ENCODE results near the gene USP34.

Gene USP34

GRCh38 chr2:61257446-61257845 lies 213.4 kb downstream of the USP34 start:
- Histone ChIP-seq H3K4me3 (ENCODE audit: insufficient read length, low read depth) (no peak overlapping the region), H3K36me3 (ENCODE audit: insufficient read depth, insufficient read length, low read length) (peaks cover 18% of the 10 kb centered on the region), H3K27me3 (ENCODE audit: insufficient read depth, insufficient read length) (no peaks in the 10 kb centered on the region), H3K4me1 (ENCODE audit: insufficient read depth, insufficient read length) (no peaks in the 10 kb centered on the region), H3K9me3 (ENCODE audit: insufficient read depth, low read length) (no peaks in the 10 kb centered on the region), H3K9ac (ENCODE audit: insufficient read length, low read depth) (no peak overlapping the region)
- TF ChIP-seq ZNF274 (IDR thresholded peaks at IDR 0.05; ENCODE audit: low read depth, low read length) (no peak), YY1 (IDR thresholded peaks at IDR 0.05; ENCODE audit: insufficient read depth, insufficient read length) (no peak), SUZ12 (IDR thresholded peaks at IDR 0.05; ENCODE audit: extremely low read depth, insufficient read depth, insufficient read length) (no peak)
- DNase-seq (ENCODE audit: low read depth, low spot score): no peak

DNA sequence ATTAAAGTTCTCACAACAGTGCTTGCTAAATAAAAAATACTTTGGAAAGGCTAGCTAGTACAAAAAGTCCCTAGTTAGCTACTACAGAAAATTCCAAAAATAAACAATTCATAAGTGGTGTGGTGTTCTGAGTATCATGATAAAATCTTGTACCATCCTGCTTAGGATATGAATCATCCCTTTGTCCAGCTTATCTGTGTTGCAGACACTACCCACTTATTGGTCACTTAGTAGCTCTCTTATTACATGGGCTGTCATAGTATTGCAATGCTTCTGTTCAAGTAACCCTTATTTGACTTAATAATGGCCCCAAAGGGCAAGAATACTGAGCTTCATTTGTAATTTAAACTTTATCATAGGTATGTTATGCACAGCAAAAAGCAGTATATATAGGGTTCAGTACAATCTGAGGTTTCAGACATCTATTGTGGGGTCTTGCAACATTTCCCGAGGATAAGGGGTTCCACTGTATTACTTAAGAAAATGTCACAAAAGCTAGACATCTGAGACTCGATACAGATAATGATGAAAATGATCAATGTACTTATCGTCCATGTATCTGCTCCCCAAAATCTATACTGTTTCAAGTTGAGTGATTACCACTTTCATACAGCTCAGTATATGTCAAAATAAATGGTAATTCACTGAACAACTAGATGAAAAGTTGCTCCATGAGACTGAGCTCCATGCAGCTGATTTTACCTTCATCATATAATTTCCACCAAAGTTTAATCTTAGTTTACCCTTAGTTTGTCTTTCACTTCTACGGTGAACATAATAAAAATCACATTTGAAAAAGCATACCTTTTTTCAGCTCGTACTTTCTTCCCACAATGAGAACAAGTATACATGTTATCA lies 215.1 kb downstream of the USP34 start:
- no peak overlapping the region for H3K4me3 ChIP-seq (ENCODE audit: insufficient read length, low read depth)
- H3K27me3 ChIP-seq (ENCODE audit: insufficient read depth, insufficient read length): no peaks in the 10 kb centered on the region
- DNase-seq (ENCODE audit: low read depth, low spot score): no peak
- no peak overlapping the region for H3K9ac ChIP-seq (ENCODE audit: insufficient read length, low read depth)
- no peaks in the 10 kb centered on the region for H3K4me1 ChIP-seq (ENCODE audit: insufficient read depth, insufficient read length)
- TF ChIP-seq YY1 (IDR thresholded peaks at IDR 0.05; ENCODE audit: insufficient read depth, insufficient read length) (no peak), SUZ12 (IDR thresholded peaks at IDR 0.05; ENCODE audit: extremely low read depth, insufficient read depth, insufficient read length) (no peak), ZNF274 (IDR thresholded peaks at IDR 0.05; ENCODE audit: low read depth, low read length) (no peak)
- H3K36me3 ChIP-seq (ENCODE audit: insufficient read depth, insufficient read length, low read length): peaks cover 18% of the 10 kb centered on the region
- no peaks in the 10 kb centered on the region for H3K9me3 ChIP-seq (ENCODE audit: insufficient read depth, low read length)

DNA sequence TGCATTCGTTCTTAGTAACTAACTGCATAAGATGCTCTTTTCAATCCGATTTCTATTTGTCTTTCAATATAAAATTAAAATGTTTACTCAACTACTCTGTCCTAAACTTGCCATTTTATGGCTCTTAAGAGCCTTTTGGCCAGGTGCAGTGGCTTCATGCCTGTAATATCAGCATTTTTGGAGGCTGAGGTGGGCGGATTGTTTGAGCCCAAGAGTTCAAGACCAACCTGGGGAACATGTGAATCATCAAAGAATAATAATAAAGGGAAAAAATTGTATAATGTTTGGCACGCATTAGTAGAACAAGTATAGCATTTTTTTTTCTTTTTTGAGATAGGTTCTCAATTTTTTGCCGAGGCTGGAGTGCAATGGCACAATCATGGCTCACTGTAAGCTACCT lies 216.4 kb downstream of the USP34 start:
- peaks cover 21% of the 10 kb centered on the region for H3K36me3 ChIP-seq (ENCODE audit: insufficient read depth, insufficient read length, low read length)
- TF ChIP-seq ZNF274 (IDR thresholded peaks at IDR 0.05; ENCODE audit: low read depth, low read length) (no peak), SUZ12 (IDR thresholded peaks at IDR 0.05; ENCODE audit: extremely low read depth, insufficient read depth, insufficient read length) (no peak), YY1 (IDR thresholded peaks at IDR 0.05; ENCODE audit: insufficient read depth, insufficient read length) (no peak)

DNA sequence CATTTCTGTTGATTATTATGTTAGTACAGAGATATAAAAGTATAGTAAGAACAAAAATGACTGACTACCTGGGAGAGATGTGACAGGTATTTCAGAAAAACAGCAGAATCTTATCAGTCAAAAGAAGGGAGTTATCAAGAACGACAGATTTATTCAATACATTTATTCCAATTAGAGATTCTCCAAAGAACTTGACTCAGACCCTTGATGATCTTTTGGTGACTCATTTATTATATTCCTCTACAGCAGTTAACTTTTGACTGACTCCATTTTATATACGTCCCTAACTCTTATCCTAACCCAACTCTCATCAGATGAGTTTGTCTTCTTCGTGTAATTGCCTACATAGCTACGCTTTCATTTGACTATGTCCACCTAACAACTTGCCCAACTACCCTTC lies 217.8 kb downstream of the USP34 start:
- peaks cover 22% of the 10 kb centered on the region for H3K36me3 ChIP-seq (ENCODE audit: insufficient read depth, insufficient read length, low read length)
- no peaks in the 10 kb centered on the region for H3K27me3 ChIP-seq (ENCODE audit: insufficient read depth, insufficient read length)
- H3K4me1 ChIP-seq (ENCODE audit: insufficient read depth, insufficient read length): no peaks in the 10 kb centered on the region
- TF ChIP-seq ZNF274 (IDR thresholded peaks at IDR 0.05; ENCODE audit: low read depth, low read length) (no peak), SUZ12 (IDR thresholded peaks at IDR 0.05; ENCODE audit: extremely low read depth, insufficient read depth, insufficient read length) (no peak), YY1 (IDR thresholded peaks at IDR 0.05; ENCODE audit: insufficient read depth, insufficient read length) (no peak)
- H3K9me3 ChIP-seq (ENCODE audit: insufficient read depth, low read length): no peaks in the 10 kb centered on the region
- H3K9ac ChIP-seq (ENCODE audit: insufficient read length, low read depth): no peak overlapping the region
- H3K4me3 ChIP-seq (ENCODE audit: insufficient read length, low read depth): no peak overlapping the region
- DNase-seq (ENCODE audit: low read depth, low spot score): no peak

More for the DNA sequence above, 216.4 kb downstream of the USP34 start:
- no peak overlapping the region for H3K4me3 ChIP-seq (ENCODE audit: insufficient read length, low read depth)
- no peak overlapping the region for H3K9ac ChIP-seq (ENCODE audit: insufficient read length, low read depth)
- no peaks in the 10 kb centered on the region for H3K27me3 ChIP-seq (ENCODE audit: insufficient read depth, insufficient read length)
- no peaks in the 10 kb centered on the region for H3K4me1 ChIP-seq (ENCODE audit: insufficient read depth, insufficient read length)
- no peaks in the 10 kb centered on the region for H3K9me3 ChIP-seq (ENCODE audit: insufficient read depth, low read length)
- no peak for DNase-seq (ENCODE audit: low read depth, low spot score)

DNA sequence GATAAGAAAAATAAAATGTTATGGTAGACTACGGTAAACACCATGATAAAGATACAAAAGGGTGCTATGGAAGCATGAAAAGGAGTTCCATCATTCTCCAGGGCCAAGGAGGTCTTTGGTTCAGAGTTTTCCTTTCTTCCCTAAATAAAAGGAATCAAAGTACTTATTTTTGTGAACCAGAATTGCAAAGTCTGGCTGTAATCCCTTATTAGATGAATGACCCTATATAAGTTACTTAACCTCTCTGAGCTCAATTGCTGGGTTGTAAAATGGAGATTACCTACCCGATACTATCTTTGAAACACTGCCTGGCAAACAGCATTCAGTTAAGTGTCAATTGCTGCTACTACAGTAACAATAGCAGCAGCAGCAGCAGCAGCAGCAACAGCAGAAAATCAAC lies 218.9 kb downstream of the USP34 start:
- Histone ChIP-seq H3K36me3 (ENCODE audit: insufficient read depth, insufficient read length, low read length) (peaks cover 30% of the 10 kb centered on the region), H3K9ac (ENCODE audit: insufficient read length, low read depth) (no peak overlapping the region)

GRCh38 chr2:61249521-61250071 lies 221.3 kb downstream of the USP34 start:
- Histone ChIP-seq H3K36me3 (ENCODE audit: insufficient read depth, insufficient read length, low read length) (peaks cover 32% of the 10 kb centered on the region), H3K9me3 (ENCODE audit: insufficient read depth, low read length) (no peaks in the 10 kb centered on the region), H3K9ac (ENCODE audit: insufficient read length, low read depth) (no peak overlapping the region), H3K4me1 (ENCODE audit: insufficient read depth, insufficient read length) (no peaks in the 10 kb centered on the region), H3K27me3 (ENCODE audit: insufficient read depth, insufficient read length) (no peaks in the 10 kb centered on the region), H3K4me3 (ENCODE audit: insufficient read length, low read depth) (no peak overlapping the region)
- no peak for DNase-seq (ENCODE audit: low read depth, low spot score)
- TF ChIP-seq YY1 (IDR thresholded peaks at IDR 0.05; ENCODE audit: insufficient read depth, insufficient read length) (no peak), SUZ12 (IDR thresholded peaks at IDR 0.05; ENCODE audit: extremely low read depth, insufficient read depth, insufficient read length) (no peak), ZNF274 (IDR thresholded peaks at IDR 0.05; ENCODE audit: low read depth, low read length) (no peak)

More for the DNA sequence above, 218.9 kb downstream of the USP34 start:
- no peak for DNase-seq (ENCODE audit: low read depth, low spot score)
- no peak for TF ChIP-seq ZNF274 (IDR thresholded peaks at IDR 0.05; ENCODE audit: low read depth, low read length)
- TF ChIP-seq SUZ12 (IDR thresholded peaks at IDR 0.05; ENCODE audit: extremely low read depth, insufficient read depth, insufficient read length): no peak
- TF ChIP-seq YY1 (IDR thresholded peaks at IDR 0.05; ENCODE audit: insufficient read depth, insufficient read length): no peak
- H3K4me1 ChIP-seq (ENCODE audit: insufficient read depth, insufficient read length): no peaks in the 10 kb centered on the region
- no peaks in the 10 kb centered on the region for H3K27me3 ChIP-seq (ENCODE audit: insufficient read depth, insufficient read length)
- no peak overlapping the region for H3K4me3 ChIP-seq (ENCODE audit: insufficient read length, low read depth)
- no peaks in the 10 kb centered on the region for H3K9me3 ChIP-seq (ENCODE audit: insufficient read depth, low read length)

- no peaks in the 10 kb centered on the region for H3K4me1 ChIP-seq (ENCODE audit: insufficient read depth, insufficient read length)
- no peak overlapping the region for H3K9ac ChIP-seq (ENCODE audit: insufficient read length, low read depth)
- no peaks in the 10 kb centered on the region for H3K9me3 ChIP-seq (ENCODE audit: insufficient read depth, low read length)
- H3K27me3 ChIP-seq (ENCODE audit: insufficient read depth, insufficient read length): no peaks in the 10 kb centered on the region
- H3K36me3 ChIP-seq (ENCODE audit: insufficient read depth, insufficient read length, low read length): peaks cover 36% of the 10 kb centered on the region
- DNase-seq (ENCODE audit: low read depth, low spot score): no peak
- no peak overlapping the region for H3K4me3 ChIP-seq (ENCODE audit: insufficient read length, low read depth)
- no peak for TF ChIP-seq YY1 (IDR thresholded peaks at IDR 0.05; ENCODE audit: insufficient read depth, insufficient read length)
- no peak for TF ChIP-seq SUZ12 (IDR thresholded peaks at IDR 0.05; ENCODE audit: extremely low read depth, insufficient read depth, insufficient read length)
- TF ChIP-seq ZNF274 (IDR thresholded peaks at IDR 0.05; ENCODE audit: low read depth, low read length): no peak
These were observed 223.6 kb downstream of the USP34 start for GRCh38 chr2:61247204-61247812.

Measured in NT2/D1 (cell line).